ENCODE measurements around the gene JPH2. TPM values are rescaled to one million over a fixed set of nuclear protein-coding genes. Genes with fewer than 3 reads are reported as not detected.

Gene JPH2
- total and polyA plus RNA-seq, 2 donors = 0.14 to 2.0 TPM

DNA sequence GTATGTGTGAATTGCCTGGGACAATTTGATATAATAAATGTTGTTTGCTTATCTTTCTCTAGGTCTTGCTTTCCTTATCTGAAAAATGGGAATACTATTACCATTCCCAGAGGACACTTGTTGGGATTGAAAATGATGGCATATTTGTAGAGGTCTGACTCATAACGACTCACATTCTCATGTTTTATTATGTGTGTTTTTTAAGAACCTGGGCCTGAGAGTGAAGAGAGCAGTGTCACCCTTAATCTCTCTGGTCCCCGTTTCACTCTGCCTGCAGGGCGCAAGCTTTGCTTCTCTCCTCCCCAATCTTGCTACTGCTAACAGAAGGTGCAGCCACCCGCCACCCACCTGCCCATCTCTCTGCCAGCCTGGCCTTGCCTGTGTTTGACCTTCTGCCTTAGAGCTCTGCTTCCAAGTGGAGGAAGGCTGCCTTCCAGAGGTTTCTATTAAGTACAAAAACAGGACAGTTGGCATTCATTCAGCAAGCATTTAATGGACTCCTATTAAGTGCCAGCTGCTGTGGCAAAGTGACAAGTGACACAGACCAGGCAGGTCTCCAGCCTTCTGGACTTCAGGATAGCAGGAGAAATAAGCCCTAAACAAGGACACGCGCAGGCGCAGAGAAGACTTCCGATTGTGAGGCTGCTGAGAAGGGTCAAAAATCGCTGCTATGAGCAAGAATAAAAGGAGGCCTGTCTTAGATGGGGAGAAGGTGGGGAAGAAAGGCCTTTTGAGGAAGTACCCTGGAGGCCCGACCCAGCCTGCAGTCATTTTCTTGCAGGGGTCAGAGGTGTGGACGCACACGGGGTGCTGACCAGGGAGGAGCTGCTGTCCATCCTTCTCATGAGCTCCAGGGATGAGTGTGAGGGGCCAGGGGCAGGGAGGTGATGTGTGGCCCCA lies 112.5 kb downstream of the JPH2 start:
- DNase-seq (ENCODE audit: low read depth in 6 of 9, low spot score in 9 of 9) = no peak
- WGBS = 88% methylated on average over 12 of the region's 12 CpGs
- peaks cover 61 to 85% of the 10 kb centered on the region in 2 donors for H3K4me1 ChIP-seq (ENCODE audit: control insufficient read depth in 2 of 2, insufficient read depth in 2 of 2, low read length in 2 of 2)
- no peaks in the 10 kb centered on the region for H3K27me3 ChIP-seq (ENCODE audit: control insufficient read depth in 2 of 2, insufficient read depth in 1 of 2, low read length in 1 of 2)
- H3K4me3 ChIP-seq (ENCODE audit: low read length in 2 of 2) = no peak overlapping the region
- no peaks in the 10 kb centered on the region for H3K9me3 ChIP-seq (ENCODE audit: control insufficient read depth in 2 of 2, insufficient read depth in 1 of 2, low read length in 1 of 2)
- H3K27ac ChIP-seq (ENCODE audit: low read depth in 1 of 2, low read length in 1 of 2) = peak overlapping the region in 1 of 2 donors; percentile 13
- H3K36me3 ChIP-seq (ENCODE audit: control insufficient read depth in 2 of 2, insufficient read depth in 2 of 2, low read length in 1 of 2) = peaks cover 0 to 4% of the 10 kb centered on the region in 2 donors

DNA sequence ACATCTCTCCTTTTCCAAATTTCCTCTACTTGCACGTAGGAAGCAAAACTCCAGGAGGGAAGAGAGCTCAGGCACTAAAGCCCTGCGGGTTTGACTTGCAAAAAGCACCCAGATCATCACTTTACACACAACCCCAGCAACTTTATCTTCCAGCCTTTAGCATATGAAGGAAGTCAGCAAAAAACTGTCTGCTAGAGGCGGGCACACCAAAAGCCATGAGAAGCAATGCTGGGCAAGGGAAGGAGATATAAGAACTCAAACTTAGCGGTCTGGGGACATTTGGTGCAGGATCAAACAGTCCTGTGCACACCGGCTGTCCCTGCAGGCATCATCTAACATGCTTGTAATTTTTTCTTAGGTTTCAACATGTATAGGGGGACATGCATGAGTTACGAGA lies 113.3 kb downstream of the JPH2 start:
- H3K27me3 ChIP-seq (ENCODE audit: control insufficient read depth in 2 of 2, insufficient read depth in 1 of 2, low read length in 1 of 2) = no peaks in the 10 kb centered on the region
- peak in 1 of 9 donors; percentile 45 for DNase-seq (ENCODE audit: low read depth in 6 of 9, low spot score in 9 of 9)
- WGBS = 83% methylated on average over 6 of the region's 6 CpGs
- H3K27ac ChIP-seq (ENCODE audit: low read depth in 1 of 2, low read length in 1 of 2) = peak overlapping the region; percentile 54 to 97
- H3K4me1 ChIP-seq (ENCODE audit: control insufficient read depth in 2 of 2, insufficient read depth in 2 of 2, low read length in 2 of 2) = peaks cover 64 to 85% of the 10 kb centered on the region in 2 donors
- H3K4me3 ChIP-seq (ENCODE audit: low read length in 2 of 2) = no peak overlapping the region
- peaks cover 0 to 4% of the 10 kb centered on the region in 2 donors for H3K36me3 ChIP-seq (ENCODE audit: control insufficient read depth in 2 of 2, insufficient read depth in 2 of 2, low read length in 1 of 2)
- no peaks in the 10 kb centered on the region for H3K9me3 ChIP-seq (ENCODE audit: control insufficient read depth in 2 of 2, insufficient read depth in 1 of 2, low read length in 1 of 2)

DNA sequence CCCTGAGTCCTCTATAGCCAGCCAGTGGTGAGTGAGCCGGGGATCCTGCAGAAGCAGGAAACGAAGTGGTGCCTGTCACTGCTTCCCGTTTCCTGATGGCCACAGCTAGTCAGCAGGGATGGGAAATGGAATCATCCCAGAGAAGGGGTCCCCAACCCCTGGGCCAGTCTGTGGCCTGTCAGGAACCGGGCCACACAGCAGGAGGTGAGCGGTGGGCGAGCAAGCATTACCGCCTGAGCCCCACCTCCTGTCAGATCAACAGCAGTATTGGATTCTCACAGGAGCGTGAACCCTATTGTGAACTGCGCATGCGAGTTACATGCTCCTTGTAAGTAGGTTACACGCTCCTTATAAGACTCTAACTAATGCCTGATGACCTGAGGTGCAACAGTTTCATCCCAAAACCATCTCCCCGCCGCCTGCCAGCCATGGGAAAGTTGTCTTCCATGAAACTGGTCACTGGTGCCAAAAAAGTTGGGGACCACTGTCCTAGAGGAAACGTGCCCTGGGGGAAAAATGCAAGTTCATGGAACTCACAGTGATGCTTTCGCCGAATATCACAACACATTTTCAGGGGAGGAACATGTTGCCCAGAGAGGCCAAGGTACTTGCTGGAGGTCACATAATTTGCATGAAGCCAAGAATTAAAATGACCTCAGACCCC lies 113.8 kb downstream of the JPH2 start:
- H3K4me3 ChIP-seq (ENCODE audit: low read length in 2 of 2) = no peak overlapping the region
- peaks cover 0 to 4% of the 10 kb centered on the region in 2 donors for H3K36me3 ChIP-seq (ENCODE audit: control insufficient read depth in 2 of 2, insufficient read depth in 2 of 2, low read length in 1 of 2)
- H3K27me3 ChIP-seq (ENCODE audit: control insufficient read depth in 2 of 2, insufficient read depth in 1 of 2, low read length in 1 of 2) = no peaks in the 10 kb centered on the region
- WGBS = 75% methylated on average over 16 of the region's 16 CpGs
- H3K4me1 ChIP-seq (ENCODE audit: control insufficient read depth in 2 of 2, insufficient read depth in 2 of 2, low read length in 2 of 2) = peaks cover 66 to 85% of the 10 kb centered on the region in 2 donors
- H3K9me3 ChIP-seq (ENCODE audit: control insufficient read depth in 2 of 2, insufficient read depth in 1 of 2, low read length in 1 of 2) = no peaks in the 10 kb centered on the region
- peak overlapping the region in 1 of 2 donors; percentile 97 for H3K27ac ChIP-seq (ENCODE audit: low read depth in 1 of 2, low read length in 1 of 2)
- DNase-seq (ENCODE audit: low read depth in 6 of 9, low spot score in 9 of 9) = peak in 1 of 9 donors; percentile 48

DNA sequence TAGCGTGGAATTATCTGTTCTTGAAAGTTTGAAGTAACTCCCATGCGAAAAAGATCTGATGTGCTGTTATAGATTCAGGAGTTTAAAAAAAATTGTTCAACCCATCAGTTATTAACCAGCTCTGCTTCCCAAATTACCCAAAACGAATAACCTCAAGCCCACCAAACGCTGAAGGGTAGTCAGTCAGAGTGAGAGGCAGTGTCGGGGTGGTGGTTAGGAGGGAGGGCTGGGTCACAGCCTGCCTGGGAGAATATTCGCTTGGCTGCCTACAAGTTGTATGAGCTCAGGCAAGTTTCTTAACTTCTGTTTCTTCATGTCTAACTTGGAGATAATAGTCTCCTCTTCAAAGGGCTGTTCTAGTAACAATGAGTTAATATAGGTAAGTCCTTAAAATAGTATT lies 114.6 kb downstream of the JPH2 start:
- H3K4me1 ChIP-seq (ENCODE audit: control insufficient read depth in 2 of 2, insufficient read depth in 2 of 2, low read length in 2 of 2) = peaks cover 73 to 90% of the 10 kb centered on the region in 2 donors
- H3K9me3 ChIP-seq (ENCODE audit: control insufficient read depth in 2 of 2, insufficient read depth in 1 of 2, low read length in 1 of 2) = no peaks in the 10 kb centered on the region
- H3K27me3 ChIP-seq (ENCODE audit: control insufficient read depth in 2 of 2, insufficient read depth in 1 of 2, low read length in 1 of 2) = no peaks in the 10 kb centered on the region
- peaks cover 0 to 10% of the 10 kb centered on the region in 2 donors for H3K36me3 ChIP-seq (ENCODE audit: control insufficient read depth in 2 of 2, insufficient read depth in 2 of 2, low read length in 1 of 2)
- H3K4me3 ChIP-seq (ENCODE audit: low read length in 2 of 2) = no peak overlapping the region
- 61% methylated on average over 6 of the region's 6 CpGs for WGBS
- peak in 2 of 9 donors; percentile 26 to 57 for DNase-seq (ENCODE audit: low read depth in 6 of 9, low spot score in 9 of 9)
- H3K27ac ChIP-seq (ENCODE audit: low read depth in 1 of 2, low read length in 1 of 2) = peak overlapping the region in 1 of 2 donors; percentile 97

DNA sequence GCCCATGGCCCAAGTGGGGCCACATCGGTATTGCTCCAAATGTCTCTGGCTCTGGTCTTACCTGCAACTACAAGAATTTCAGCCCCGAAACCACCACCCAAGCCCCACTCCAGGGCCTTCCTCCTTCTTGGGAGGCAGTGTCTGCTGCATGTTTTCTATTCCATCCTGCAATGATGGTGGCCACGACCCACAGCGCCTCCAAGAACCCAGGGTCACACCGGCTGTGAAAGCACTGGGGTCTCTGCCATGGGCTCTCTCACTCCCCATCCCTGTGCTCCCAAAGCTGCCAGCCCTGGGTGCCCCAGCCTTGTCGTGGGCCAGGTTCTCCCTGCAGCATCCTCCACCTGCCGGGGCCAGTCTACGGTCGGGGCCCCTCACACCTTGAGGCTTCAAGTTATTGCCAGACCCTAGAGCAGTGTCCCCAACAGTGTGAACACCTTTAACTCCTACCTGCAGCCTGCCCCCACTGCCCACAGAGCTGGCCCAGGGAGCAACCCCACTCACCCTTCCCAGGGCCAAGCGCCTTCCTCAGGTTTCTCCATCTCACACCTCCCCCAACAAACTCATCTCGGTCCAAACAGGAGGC lies 115.4 kb downstream of the JPH2 start:
- peaks cover 0 to 10% of the 10 kb centered on the region in 2 donors for H3K36me3 ChIP-seq (ENCODE audit: control insufficient read depth in 2 of 2, insufficient read depth in 2 of 2, low read length in 1 of 2)
- no peaks in the 10 kb centered on the region for H3K9me3 ChIP-seq (ENCODE audit: control insufficient read depth in 2 of 2, insufficient read depth in 1 of 2, low read length in 1 of 2)
- H3K27me3 ChIP-seq (ENCODE audit: control insufficient read depth in 2 of 2, insufficient read depth in 1 of 2, low read length in 1 of 2) = no peaks in the 10 kb centered on the region
- H3K4me3 ChIP-seq (ENCODE audit: low read length in 2 of 2) = no peak overlapping the region
- H3K27ac ChIP-seq (ENCODE audit: low read depth in 1 of 2, low read length in 1 of 2) = peak overlapping the region; percentile 97 to 100
- 93% methylated on average over 11 of the region's 11 CpGs for WGBS
- H3K4me1 ChIP-seq (ENCODE audit: control insufficient read depth in 2 of 2, insufficient read depth in 2 of 2, low read length in 2 of 2) = peaks cover 80 to 98% of the 10 kb centered on the region in 2 donors
- no peak for DNase-seq (ENCODE audit: low read depth in 6 of 9, low spot score in 9 of 9)

DNA sequence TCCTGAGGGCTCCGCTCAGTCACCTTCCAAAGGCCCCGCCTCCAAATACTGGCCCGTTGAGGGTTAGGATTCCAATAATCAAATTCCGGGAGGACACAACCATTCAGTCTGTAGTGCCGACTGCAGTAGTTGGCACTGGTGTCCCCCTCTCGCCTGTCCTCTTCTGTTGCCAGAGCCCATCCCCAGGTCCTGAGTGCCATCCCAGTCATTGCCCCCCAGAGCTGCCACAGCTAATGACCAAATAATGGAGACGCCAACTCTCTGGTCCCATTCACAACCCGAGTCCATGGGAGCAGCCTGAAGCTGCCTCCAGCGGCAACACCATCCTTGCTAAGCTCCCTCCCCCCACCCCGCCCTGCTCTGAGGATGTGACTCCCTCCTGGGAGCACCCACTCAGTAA lies 115.9 kb downstream of the JPH2 start:
- Histone ChIP-seq H3K27me3 (ENCODE audit: control insufficient read depth in 2 of 2, insufficient read depth in 1 of 2, low read length in 1 of 2) (no peaks in the 10 kb centered on the region), H3K4me3 (ENCODE audit: low read length in 2 of 2) (no peak overlapping the region), H3K36me3 (ENCODE audit: control insufficient read depth in 2 of 2, insufficient read depth in 2 of 2, low read length in 1 of 2) (peaks cover under 1 to 14% of the 10 kb centered on the region in 2 donors), H3K9me3 (ENCODE audit: control insufficient read depth in 2 of 2, insufficient read depth in 1 of 2, low read length in 1 of 2) (no peaks in the 10 kb centered on the region), H3K27ac (ENCODE audit: low read depth in 1 of 2, low read length in 1 of 2) (peak overlapping the region; percentile 97 to 100), H3K4me1 (ENCODE audit: control insufficient read depth in 2 of 2, insufficient read depth in 2 of 2, low read length in 2 of 2) (peaks cover 80 to 99% of the 10 kb centered on the region in 2 donors)
- no peak for DNase-seq (ENCODE audit: low read depth in 6 of 9, low spot score in 9 of 9)
- 95% methylated on average over 10 of the region's 10 CpGs for WGBS

DNA sequence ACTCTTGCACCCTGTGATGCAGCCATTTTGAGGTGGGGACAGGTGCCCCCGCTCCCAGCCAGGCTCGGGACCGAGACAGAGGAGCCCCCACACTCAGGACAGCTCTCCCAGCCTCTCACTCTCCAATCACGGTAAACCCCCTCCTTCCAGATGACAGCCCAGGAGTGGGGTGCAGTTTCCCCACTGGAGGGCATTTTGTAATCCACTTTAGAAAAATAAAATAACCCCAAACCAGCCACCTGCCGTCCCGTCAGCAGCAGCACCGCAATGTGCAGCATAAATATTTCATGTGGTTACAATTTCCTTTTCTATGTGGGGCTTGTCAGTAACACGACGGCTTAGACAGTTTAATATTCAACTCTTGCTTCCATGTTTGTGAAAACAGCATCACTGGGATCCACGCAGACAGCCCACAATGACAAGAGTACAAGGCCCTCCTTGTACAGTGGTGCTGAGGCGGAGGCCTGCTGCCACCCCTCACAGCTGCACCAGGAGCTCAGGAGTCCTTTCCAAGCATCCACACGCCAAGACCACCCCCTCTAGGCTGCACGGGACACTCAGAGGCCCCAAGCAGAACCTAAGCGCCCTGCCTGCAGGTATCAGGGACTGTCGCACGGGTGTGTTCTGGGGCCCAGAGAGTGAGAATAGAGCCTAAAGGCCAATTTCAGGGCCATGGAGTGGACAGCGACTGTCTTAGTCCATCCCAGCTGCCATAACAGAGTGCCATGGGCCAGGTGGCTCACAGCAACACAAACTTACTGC lies 116.7 kb downstream of the JPH2 start:
- DNase-seq (ENCODE audit: low read depth in 6 of 9, low spot score in 9 of 9) = peak; percentile 48 to 90 (median 68)
- 19% methylated on average over 17 of the region's 17 CpGs for WGBS
- peak overlapping the region; percentile 31 to 39 for H3K4me3 ChIP-seq (ENCODE audit: low read length in 2 of 2)
- no peaks in the 10 kb centered on the region for H3K27me3 ChIP-seq (ENCODE audit: control insufficient read depth in 2 of 2, insufficient read depth in 1 of 2, low read length in 1 of 2)
- peaks cover 73 to 94% of the 10 kb centered on the region in 2 donors for H3K4me1 ChIP-seq (ENCODE audit: control insufficient read depth in 2 of 2, insufficient read depth in 2 of 2, low read length in 2 of 2)
- H3K27ac ChIP-seq (ENCODE audit: low read depth in 1 of 2, low read length in 1 of 2) = peak overlapping the region; percentile 97 to 100
- peaks cover 8 to 14% of the 10 kb centered on the region in 2 donors for H3K36me3 ChIP-seq (ENCODE audit: control insufficient read depth in 2 of 2, insufficient read depth in 2 of 2, low read length in 1 of 2)
- no peaks in the 10 kb centered on the region for H3K9me3 ChIP-seq (ENCODE audit: control insufficient read depth in 2 of 2, insufficient read depth in 1 of 2, low read length in 1 of 2)

DNA sequence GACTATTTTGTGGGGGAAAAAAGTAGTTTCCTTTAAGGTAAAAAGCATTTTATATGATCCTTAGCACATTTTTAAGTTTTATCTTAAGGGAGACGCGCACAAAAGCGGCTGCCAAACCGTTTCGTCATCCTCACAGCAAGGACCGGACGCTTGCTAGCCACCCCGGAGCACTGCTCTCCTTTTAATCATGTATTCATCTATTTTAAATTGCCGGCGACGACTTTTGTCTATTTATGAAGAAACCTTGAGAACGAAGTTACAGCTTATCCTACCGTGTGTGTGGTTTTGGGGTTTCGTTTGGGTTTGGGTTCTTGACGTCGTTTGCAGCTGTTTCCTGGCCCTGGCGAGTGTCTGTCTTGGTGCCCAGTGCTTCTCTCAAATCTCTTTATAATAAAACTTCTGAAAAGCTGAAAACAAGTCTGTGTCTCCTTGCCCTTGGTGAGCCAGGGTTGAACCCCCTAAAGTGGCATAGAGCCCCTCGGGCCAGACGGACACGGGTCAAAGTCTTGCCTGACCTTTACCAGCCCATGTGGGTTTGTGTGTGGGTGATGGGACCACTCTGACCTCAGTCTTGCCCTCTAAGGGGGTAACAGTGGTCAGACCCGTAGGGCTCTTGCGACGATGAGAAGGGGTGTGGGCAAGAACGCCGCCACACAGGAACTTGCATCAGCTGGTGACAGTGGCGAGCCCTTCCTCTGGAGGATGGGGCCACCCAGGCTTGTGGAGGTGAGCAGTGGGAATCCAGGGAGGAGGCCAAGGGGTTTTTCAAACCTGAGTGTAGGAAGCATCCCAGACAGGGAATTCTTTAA lies 117.6 kb downstream of the JPH2 start:
- peak overlapping the region; percentile 97 to 100 for H3K27ac ChIP-seq (ENCODE audit: low read depth in 1 of 2, low read length in 1 of 2)
- peaks cover 67 to 84% of the 10 kb centered on the region in 2 donors for H3K4me1 ChIP-seq (ENCODE audit: control insufficient read depth in 2 of 2, insufficient read depth in 2 of 2, low read length in 2 of 2)
- H3K27me3 ChIP-seq (ENCODE audit: control insufficient read depth in 2 of 2, insufficient read depth in 1 of 2, low read length in 1 of 2) = no peaks in the 10 kb centered on the region
- WGBS = 6% methylated on average over 26 of the region's 26 CpGs
- H3K4me3 ChIP-seq (ENCODE audit: low read length in 2 of 2) = peak overlapping the region; percentile 31 to 39
- peaks cover 11 to 13% of the 10 kb centered on the region in 2 donors for H3K36me3 ChIP-seq (ENCODE audit: control insufficient read depth in 2 of 2, insufficient read depth in 2 of 2, low read length in 1 of 2)
- H3K9me3 ChIP-seq (ENCODE audit: control insufficient read depth in 2 of 2, insufficient read depth in 1 of 2, low read length in 1 of 2) = no peaks in the 10 kb centered on the region
- peak; percentile 48 to 93 (median 77) for DNase-seq (ENCODE audit: low read depth in 6 of 9, low spot score in 9 of 9)
